ENCODE data around the gene CACNA1B.

The CACNA1B gene

DNA sequence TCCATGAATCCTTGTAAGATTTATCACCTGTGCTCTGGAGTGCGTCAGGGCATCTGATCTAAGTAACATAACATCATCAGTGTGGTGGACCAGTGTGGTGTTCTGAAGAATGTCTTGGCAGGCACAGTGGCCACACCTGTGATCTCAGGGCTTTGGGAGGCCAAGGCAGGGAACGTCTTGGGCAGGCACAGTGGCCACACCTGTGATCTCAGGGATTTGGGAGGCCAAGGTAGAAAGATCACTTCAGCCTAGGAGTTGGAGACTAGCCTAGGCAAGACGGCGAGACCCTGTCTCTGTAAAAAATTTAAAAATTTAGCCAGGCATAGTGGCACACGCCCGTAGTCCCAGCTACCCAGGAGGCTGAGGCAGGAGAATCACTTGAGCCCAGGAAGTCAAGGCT, 185.5 kb downstream of the CACNA1B start:
- Histone ChIP-seq H3K4me1 (ENCODE audit: control insufficient read depth, insufficient read depth, low read depth, low read length) (no peaks in the 10 kb centered on the region), H3K79me1 (replicated peaks; ENCODE audit: low read length, poor library complexity, severe bottlenecking) (no peaks in the 10 kb centered on the region), H3K4me3 (ENCODE audit: insufficient read depth in 1 of 2, low read depth in 1 of 2, low read length in 2 of 2) (no peak overlapping the region), H3K27ac (ENCODE audit: low read length, poor library complexity, severe bottlenecking) (no peak overlapping the region), H4K91ac (ENCODE audit: low read length) (no peak overlapping the region), H3K36me3 (ENCODE audit: control insufficient read depth in 1 of 2, insufficient read depth in 2 of 2, low read depth in 1 of 2, low read length in 2 of 2) (no peaks in the 10 kb centered on the region), H3K18ac (ENCODE audit: low read depth in 1 of 2, low read length in 2 of 2) (no peak overlapping the region), H3K27me3 (ENCODE audit: control insufficient read depth in 1 of 2, insufficient read depth in 1 of 2, low read length in 2 of 2) (peaks cover 0 to 8% of the 10 kb centered on the region in 2 experiments), H3K14ac (ENCODE audit: low read length in 2 of 2) (no peak overlapping the region), H2AFZ (ENCODE audit: low read depth, low read length) (no peak overlapping the region), H4K8ac (ENCODE audit: low read length) (no peak overlapping the region), H2AK5ac (ENCODE audit: low read length, severe bottlenecking) (no peak overlapping the region), H2BK120ac (ENCODE audit: low read depth, low read length) (no peak overlapping the region), H3K4me2 (ENCODE audit: low read length, poor library complexity, severe bottlenecking) (no peak overlapping the region), H3K4ac (ENCODE audit: low read depth in 1 of 2, low read length in 2 of 2) (no peak overlapping the region), H2BK12ac (ENCODE audit: low read length in 2 of 2) (no peak overlapping the region), H2BK5ac (ENCODE audit: low read depth, low read length, poor library complexity, severe bottlenecking) (no peak overlapping the region), H3K9me3 (ENCODE audit: control insufficient read depth, low read length) (no peaks in the 10 kb centered on the region), H3K9ac (ENCODE audit: low read length) (no peak overlapping the region), H2BK15ac (ENCODE audit: low read depth, poor library complexity, severe bottlenecking) (no peak overlapping the region), H3K23ac (ENCODE audit: low read length in 2 of 2) (no peak overlapping the region)
- WGBS: 77% methylated on average over 6 of the region's 6 CpGs
- DNase-seq: no peak

DNA sequence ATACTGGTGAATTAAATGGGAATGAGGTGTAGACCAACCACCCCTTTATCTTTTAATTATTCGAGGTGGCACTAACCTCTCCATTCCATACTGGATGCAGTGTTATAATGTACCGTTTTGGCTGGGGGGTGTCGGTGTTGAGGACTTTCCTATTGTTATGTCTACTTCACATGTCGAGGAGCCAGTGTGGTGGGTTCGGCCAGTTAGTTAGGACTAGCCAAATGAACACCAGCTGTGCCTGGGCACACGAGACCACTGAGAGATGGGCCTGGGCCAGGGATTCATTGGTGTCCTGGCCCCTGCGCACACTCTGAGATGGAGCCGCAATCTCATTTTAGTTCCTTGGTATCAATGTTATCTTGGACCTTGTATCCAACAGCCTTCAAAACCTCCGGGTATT, 186.2 kb downstream of the CACNA1B start:
- no peaks in the 10 kb centered on the region for H3K9me3 ChIP-seq (ENCODE audit: control insufficient read depth, low read length)
- H3K14ac ChIP-seq (ENCODE audit: low read length in 2 of 2): no peak overlapping the region
- H2BK15ac ChIP-seq (ENCODE audit: low read depth, poor library complexity, severe bottlenecking): no peak overlapping the region
- H2AK5ac ChIP-seq (ENCODE audit: low read length, severe bottlenecking): no peak overlapping the region
- no peak for DNase-seq
- 76% methylated on average over 8 of the region's 9 CpGs for WGBS
- no peak overlapping the region for H2BK12ac ChIP-seq (ENCODE audit: low read length in 2 of 2)
- H3K27me3 ChIP-seq (ENCODE audit: control insufficient read depth in 1 of 2, insufficient read depth in 1 of 2, low read length in 2 of 2): peaks cover 0 to 10% of the 10 kb centered on the region in 2 experiments
- no peak overlapping the region for H4K91ac ChIP-seq (ENCODE audit: low read length)
- no peak overlapping the region for H3K4me2 ChIP-seq (ENCODE audit: low read length, poor library complexity, severe bottlenecking)
- no peak overlapping the region for H3K9ac ChIP-seq (ENCODE audit: low read length)
- no peak overlapping the region for H2BK120ac ChIP-seq (ENCODE audit: low read depth, low read length)
- no peak overlapping the region for H3K23ac ChIP-seq (ENCODE audit: low read length in 2 of 2)
- H3K18ac ChIP-seq (ENCODE audit: low read depth in 1 of 2, low read length in 2 of 2): no peak overlapping the region
- H3K79me1 ChIP-seq (replicated peaks; ENCODE audit: low read length, poor library complexity, severe bottlenecking): no peaks in the 10 kb centered on the region
- no peaks in the 10 kb centered on the region for H3K4me1 ChIP-seq (ENCODE audit: control insufficient read depth, insufficient read depth, low read depth, low read length)
- no peak overlapping the region for H2BK5ac ChIP-seq (ENCODE audit: low read depth, low read length, poor library complexity, severe bottlenecking)
- no peak overlapping the region for H4K8ac ChIP-seq (ENCODE audit: low read length)
- no peak overlapping the region for H2AFZ ChIP-seq (ENCODE audit: low read depth, low read length)
- H3K36me3 ChIP-seq (ENCODE audit: control insufficient read depth in 1 of 2, insufficient read depth in 2 of 2, low read depth in 1 of 2, low read length in 2 of 2): no peaks in the 10 kb centered on the region
- no peak overlapping the region for H3K27ac ChIP-seq (ENCODE audit: low read length, poor library complexity, severe bottlenecking)
- no peak overlapping the region for H3K4me3 ChIP-seq (ENCODE audit: insufficient read depth in 1 of 2, low read depth in 1 of 2, low read length in 2 of 2)
- H3K4ac ChIP-seq (ENCODE audit: low read depth in 1 of 2, low read length in 2 of 2): no peak overlapping the region

DNA sequence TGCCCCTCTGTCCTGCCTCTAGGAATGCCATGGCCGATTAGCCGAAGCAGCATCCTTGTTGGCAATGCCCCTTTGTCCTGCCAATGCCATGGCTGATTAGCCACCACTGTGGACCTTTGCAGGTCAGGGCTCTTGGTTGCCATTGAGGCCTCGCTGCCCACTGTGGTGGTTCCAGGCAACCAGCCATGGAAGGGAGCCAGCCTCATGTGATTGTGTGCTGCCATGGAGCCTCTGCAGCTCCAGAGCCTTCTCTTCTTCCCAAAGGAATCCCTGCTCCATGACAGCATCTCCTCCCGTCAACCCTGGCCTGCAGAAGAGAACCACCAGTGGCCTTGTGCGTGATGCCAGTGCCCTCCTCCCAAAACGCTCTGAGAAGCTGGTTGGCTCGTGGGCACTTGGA, 187.0 kb downstream of the CACNA1B start:
- WGBS: 82% methylated on average over 7 of the region's 7 CpGs
- Histone ChIP-seq H4K8ac (ENCODE audit: low read length) (no peak overlapping the region), H3K14ac (ENCODE audit: low read length in 2 of 2) (no peak overlapping the region)

DNA sequence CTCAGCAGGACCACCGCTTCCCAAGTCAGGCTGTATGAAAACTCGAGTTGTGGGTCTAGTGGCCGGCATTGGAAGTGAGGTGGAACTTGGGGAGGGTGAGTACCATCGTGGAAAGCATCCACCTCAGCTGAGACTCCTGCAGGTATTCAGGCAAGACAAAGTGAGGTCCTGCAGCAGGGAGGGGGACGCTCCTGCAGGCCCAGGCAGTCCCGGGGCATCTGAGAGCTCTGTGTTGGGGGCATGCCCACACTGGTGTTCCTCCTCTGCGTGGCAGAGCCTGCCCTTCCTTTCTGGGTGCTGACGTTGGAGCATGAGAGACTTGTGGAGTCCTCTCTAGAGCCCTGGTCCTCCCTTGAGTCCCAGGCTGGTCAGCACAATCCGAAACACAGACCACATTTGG, 187.7 kb downstream of the CACNA1B start:
- Histone ChIP-seq H3K14ac (ENCODE audit: low read length in 2 of 2) (no peak overlapping the region), H3K36me3 (ENCODE audit: control insufficient read depth in 1 of 2, insufficient read depth in 2 of 2, low read depth in 1 of 2, low read length in 2 of 2) (no peaks in the 10 kb centered on the region), H2BK120ac (ENCODE audit: low read depth, low read length) (no peak overlapping the region), H3K27ac (ENCODE audit: low read length, poor library complexity, severe bottlenecking) (no peak overlapping the region), H2AK5ac (ENCODE audit: low read length, severe bottlenecking) (no peak overlapping the region), H2BK5ac (ENCODE audit: low read depth, low read length, poor library complexity, severe bottlenecking) (no peak overlapping the region), H4K8ac (ENCODE audit: low read length) (no peak overlapping the region), H3K4me2 (ENCODE audit: low read length, poor library complexity, severe bottlenecking) (no peak overlapping the region), H3K4ac (ENCODE audit: low read depth in 1 of 2, low read length in 2 of 2) (no peak overlapping the region), H4K91ac (ENCODE audit: low read length) (no peak overlapping the region), H3K23ac (ENCODE audit: low read length in 2 of 2) (no peak overlapping the region), H3K9ac (ENCODE audit: low read length) (no peak overlapping the region), H2AFZ (ENCODE audit: low read depth, low read length) (no peak overlapping the region), H2BK12ac (ENCODE audit: low read length in 2 of 2) (no peak overlapping the region), H3K4me3 (ENCODE audit: insufficient read depth in 1 of 2, low read depth in 1 of 2, low read length in 2 of 2) (no peak overlapping the region), H3K9me3 (ENCODE audit: control insufficient read depth, low read length) (no peaks in the 10 kb centered on the region), H3K27me3 (ENCODE audit: control insufficient read depth in 1 of 2, insufficient read depth in 1 of 2, low read length in 2 of 2) (peaks cover 0 to 10% of the 10 kb centered on the region in 2 experiments), H3K18ac (ENCODE audit: low read depth in 1 of 2, low read length in 2 of 2) (no peak overlapping the region), H2BK15ac (ENCODE audit: low read depth, poor library complexity, severe bottlenecking) (no peak overlapping the region), H3K4me1 (ENCODE audit: control insufficient read depth, insufficient read depth, low read depth, low read length) (no peaks in the 10 kb centered on the region), H3K79me1 (replicated peaks; ENCODE audit: low read length, poor library complexity, severe bottlenecking) (no peaks in the 10 kb centered on the region)
- 79% methylated on average over 9 of the region's 9 CpGs for WGBS
- no peak for DNase-seq

More for the DNA sequence above, 187.0 kb downstream of the CACNA1B start:
- H3K4me1 ChIP-seq (ENCODE audit: control insufficient read depth, insufficient read depth, low read depth, low read length): no peaks in the 10 kb centered on the region
- no peak overlapping the region for H3K4me2 ChIP-seq (ENCODE audit: low read length, poor library complexity, severe bottlenecking)
- H3K79me1 ChIP-seq (replicated peaks; ENCODE audit: low read length, poor library complexity, severe bottlenecking): no peaks in the 10 kb centered on the region
- no peak overlapping the region for H3K18ac ChIP-seq (ENCODE audit: low read depth in 1 of 2, low read length in 2 of 2)
- H3K23ac ChIP-seq (ENCODE audit: low read length in 2 of 2): no peak overlapping the region
- no peaks in the 10 kb centered on the region for H3K36me3 ChIP-seq (ENCODE audit: control insufficient read depth in 1 of 2, insufficient read depth in 2 of 2, low read depth in 1 of 2, low read length in 2 of 2)
- no peak overlapping the region for H3K4ac ChIP-seq (ENCODE audit: low read depth in 1 of 2, low read length in 2 of 2)
- no peaks in the 10 kb centered on the region for H3K9me3 ChIP-seq (ENCODE audit: control insufficient read depth, low read length)
- no peak overlapping the region for H2AFZ ChIP-seq (ENCODE audit: low read depth, low read length)
- no peak overlapping the region for H2BK15ac ChIP-seq (ENCODE audit: low read depth, poor library complexity, severe bottlenecking)
- no peak overlapping the region for H2BK12ac ChIP-seq (ENCODE audit: low read length in 2 of 2)
- H3K27ac ChIP-seq (ENCODE audit: low read length, poor library complexity, severe bottlenecking): no peak overlapping the region
- H2AK5ac ChIP-seq (ENCODE audit: low read length, severe bottlenecking): no peak overlapping the region
- no peak overlapping the region for H2BK5ac ChIP-seq (ENCODE audit: low read depth, low read length, poor library complexity, severe bottlenecking)
- no peak overlapping the region for H2BK120ac ChIP-seq (ENCODE audit: low read depth, low read length)
- H3K27me3 ChIP-seq (ENCODE audit: control insufficient read depth in 1 of 2, insufficient read depth in 1 of 2, low read length in 2 of 2): peaks cover 0 to 10% of the 10 kb centered on the region in 2 experiments
- H3K9ac ChIP-seq (ENCODE audit: low read length): no peak overlapping the region
- H3K4me3 ChIP-seq (ENCODE audit: insufficient read depth in 1 of 2, low read depth in 1 of 2, low read length in 2 of 2): no peak overlapping the region
- DNase-seq: no peak
- H4K91ac ChIP-seq (ENCODE audit: low read length): no peak overlapping the region
